ENCODE measurements around the gene IRS2. TPM values are rescaled to one million over a fixed set of nuclear protein-coding genes. Genes with fewer than 3 reads are reported as not detected.

The IRS2 gene
- total and polyA plus RNA-seq, 2 donors (not counting 3 experiments of a cell fraction or from before 2014, with no cell fraction given): 1.6 to 4.4 TPM

DNA sequence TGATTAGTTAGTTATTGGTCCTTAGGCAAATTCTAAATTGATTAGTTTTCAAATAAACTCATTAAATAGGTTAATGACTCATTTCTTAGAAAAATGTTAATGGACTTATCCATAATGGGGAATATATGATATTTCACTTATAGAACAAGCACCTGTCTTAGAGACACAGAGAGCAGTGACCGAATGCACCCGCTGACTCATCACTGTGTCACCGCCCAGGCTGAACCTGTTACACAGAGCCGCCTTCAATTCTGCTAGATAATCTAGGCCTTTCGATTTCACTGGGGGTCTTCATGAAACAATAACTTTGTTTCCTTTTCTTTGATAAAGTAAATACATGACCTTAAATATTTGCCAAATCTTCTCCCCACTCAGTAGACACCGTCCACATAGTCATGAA lies 13.1 kb downstream of the IRS2 start:
- Histone ChIP-seq H3K9me3 (replicated peaks; ENCODE audit: control insufficient read depth, insufficient read depth, low read length) (no peaks in the 10 kb centered on the region), H3K79me2 (ENCODE audit: control insufficient read depth, insufficient read depth, low read length) (peaks cover 4% of the 10 kb centered on the region), H3K4me1 (ENCODE audit: control insufficient read depth, extremely low read depth, insufficient read depth, low read length) (peaks cover 4% of the 10 kb centered on the region), H3K27me3 (ENCODE audit: control insufficient read depth in 2 of 2, insufficient read depth in 2 of 2, low read length in 2 of 2) (no peaks in the 10 kb centered on the region), H3K27ac (ENCODE audit: insufficient read depth, low read depth, low read length) (no peak overlapping the region), H3K4me3 (replicated peaks in 1 of 3; ENCODE audit: insufficient read depth in 1 of 3, low read depth in 1 of 3, low read length in 3 of 3) (no peak overlapping the region), H3K4me2 (ENCODE audit: insufficient read depth, low read length) (no peak overlapping the region), H3K9ac (replicated peaks; ENCODE audit: extremely low read depth, insufficient read depth, low read length) (no peak overlapping the region), H4K20me1 (replicated peaks; ENCODE audit: control insufficient read depth, extremely low read depth, insufficient read depth, low read length) (no peaks in the 10 kb centered on the region), H3K9me1 (replicated peaks; ENCODE audit: control insufficient read depth, extremely low read depth, insufficient read depth, low read length) (no peaks in the 10 kb centered on the region), H2AFZ (ENCODE audit: low read depth, low read length) (no peak overlapping the region), H3K36me3 (ENCODE audit: control insufficient read depth in 2 of 2, extremely low read depth in 1 of 2, insufficient read depth in 2 of 2, low read length in 2 of 2) (peaks cover 0 to 1% of the 10 kb centered on the region in 2 experiments)
- dilution Hi-C loops (cut with MboI; ENCODE audit: extremely low pct_ligation_motif_present, low sequenced_read_pairs) (no loop called here), intact Hi-C loops (cut with micrococcal nuclease) (no loop called here)
- TF ChIP-seq MYC (IDR thresholded peaks at IDR 0.05; ENCODE audit: low read depth, low read length) (no peak), GATA2 (IDR thresholded peaks at IDR 0.05; ENCODE audit: insufficient read depth, insufficient read length, low read depth, low read length) (no peak), EZH2 (IDR thresholded peaks at IDR 0.05; ENCODE audit: borderline replicate concordance, low read depth, low read length, severe bottlenecking) (no peak), FOS (IDR thresholded peaks at IDR 0.05; ENCODE audit: borderline replicate concordance, insufficient read depth, low read length) (no peak), JUN (IDR thresholded peaks at IDR 0.05; ENCODE audit: borderline replicate concordance, insufficient read depth, insufficient read length, low read depth) (no peak)
- TF ChIP-seq, protein P1, sequence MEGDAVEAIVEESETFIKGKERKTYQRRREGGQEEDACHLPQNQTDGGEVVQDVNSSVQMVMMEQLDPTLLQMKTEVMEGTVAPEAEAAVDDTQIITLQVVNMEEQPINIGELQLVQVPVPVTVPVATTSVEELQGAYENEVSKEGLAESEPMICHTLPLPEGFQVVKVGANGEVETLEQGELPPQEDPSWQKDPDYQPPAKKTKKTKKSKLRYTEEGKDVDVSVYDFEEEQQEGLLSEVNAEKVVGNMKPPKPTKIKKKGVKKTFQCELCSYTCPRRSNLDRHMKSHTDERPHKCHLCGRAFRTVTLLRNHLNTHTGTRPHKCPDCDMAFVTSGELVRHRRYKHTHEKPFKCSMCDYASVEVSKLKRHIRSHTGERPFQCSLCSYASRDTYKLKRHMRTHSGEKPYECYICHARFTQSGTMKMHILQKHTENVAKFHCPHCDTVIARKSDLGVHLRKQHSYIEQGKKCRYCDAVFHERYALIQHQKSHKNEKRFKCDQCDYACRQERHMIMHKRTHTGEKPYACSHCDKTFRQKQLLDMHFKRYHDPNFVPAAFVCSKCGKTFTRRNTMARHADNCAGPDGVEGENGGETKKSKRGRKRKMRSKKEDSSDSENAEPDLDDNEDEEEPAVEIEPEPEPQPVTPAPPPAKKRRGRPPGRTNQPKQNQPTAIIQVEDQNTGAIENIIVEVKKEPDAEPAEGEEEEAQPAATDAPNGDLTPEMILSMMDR (IDR thresholded peaks at IDR 0.05; ENCODE audit: extremely low read depth in 1 of 2, insufficient read depth in 1 of 2, low read depth in 1 of 2, low read length in 2 of 2): no peak
- TF ChIP-seq, protein P2, sequence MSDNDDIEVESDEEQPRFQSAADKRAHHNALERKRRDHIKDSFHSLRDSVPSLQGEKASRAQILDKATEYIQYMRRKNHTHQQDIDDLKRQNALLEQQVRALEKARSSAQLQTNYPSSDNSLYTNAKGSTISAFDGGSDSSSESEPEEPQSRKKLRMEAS (IDR thresholded peaks at IDR 0.05; ENCODE audit: insufficient read depth, insufficient read length): no peak
- FAIRE-seq (no peak), DNase-seq (ENCODE audit: low read depth, low spot score) (no peak)
- CTCF ChIA-PET: no interaction called here
- POLR2A ChIA-PET: no interaction called here
- BruUV-seq (replicated peaks): no TSS peak
